ENCODE results near the gene SIX2.

Gene SIX2

DNA sequence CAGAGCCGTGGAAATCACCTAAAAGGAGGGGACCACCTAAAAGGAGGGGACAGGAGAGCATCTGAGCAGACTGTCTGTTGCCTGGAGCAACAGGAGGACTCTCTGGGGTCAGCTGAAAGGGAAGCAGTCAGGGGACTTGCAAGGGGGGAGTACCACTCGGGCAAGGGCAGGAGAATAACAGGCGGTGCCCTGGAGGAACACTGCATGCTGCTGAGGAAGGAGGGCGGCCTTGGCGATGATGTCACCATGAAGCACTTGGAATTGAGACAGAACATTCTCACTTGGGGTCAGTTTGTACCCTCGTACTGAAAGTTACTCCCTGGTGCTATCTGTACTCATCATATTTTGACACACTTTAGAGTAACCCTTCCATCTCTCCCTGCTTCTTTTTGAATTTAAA lies 49.4 kb downstream of the SIX2 start:
- Histone ChIP-seq H3K4me3 (ENCODE audit: low read length) (no peak overlapping the region), H3F3A (ENCODE audit: insufficient read depth, low read length) (no peaks in the 10 kb centered on the region), H3K9me2 (replicated peaks; ENCODE audit: insufficient read depth, low read length) (no peaks in the 10 kb centered on the region), H4K20me1 (ENCODE audit: insufficient read depth, low read length) (no peaks in the 10 kb centered on the region), H3K4me2 (ENCODE audit: low read depth, low read length) (no peak overlapping the region), H3K9me3 (replicated peaks; ENCODE audit: insufficient read depth, low read length) (no peaks in the 10 kb centered on the region), H3K9ac (ENCODE audit: low read length) (no peak overlapping the region), H2AFZ (ENCODE audit: low read length) (no peak overlapping the region), H3K27me3 (replicated peaks; ENCODE audit: insufficient read depth, low read length) (0 out of 2 replicates have a peak, but pooled peaks cover 5% of the 10 kb centered on the region), H3K4me1 (ENCODE audit: low read length) (no peaks in the 10 kb centered on the region), H3K27ac (ENCODE audit: low read length) (no peak overlapping the region), H3K36me3 (replicated peaks; ENCODE audit: insufficient read depth, low read length) (no peaks in the 10 kb centered on the region), H3K79me2 (ENCODE audit: low read length) (no peaks in the 10 kb centered on the region)
- DNase-seq: no peak
- TF ChIP-seq EZH2phosphoT487 (IDR thresholded peaks at IDR 0.05; ENCODE audit: low read length) (no peak), EZH2 (optimal IDR thresholded peaks at IDR 0.05; ENCODE audit: low read depth, low read length) (no peak)
- TF ChIP-seq, protein P1, sequence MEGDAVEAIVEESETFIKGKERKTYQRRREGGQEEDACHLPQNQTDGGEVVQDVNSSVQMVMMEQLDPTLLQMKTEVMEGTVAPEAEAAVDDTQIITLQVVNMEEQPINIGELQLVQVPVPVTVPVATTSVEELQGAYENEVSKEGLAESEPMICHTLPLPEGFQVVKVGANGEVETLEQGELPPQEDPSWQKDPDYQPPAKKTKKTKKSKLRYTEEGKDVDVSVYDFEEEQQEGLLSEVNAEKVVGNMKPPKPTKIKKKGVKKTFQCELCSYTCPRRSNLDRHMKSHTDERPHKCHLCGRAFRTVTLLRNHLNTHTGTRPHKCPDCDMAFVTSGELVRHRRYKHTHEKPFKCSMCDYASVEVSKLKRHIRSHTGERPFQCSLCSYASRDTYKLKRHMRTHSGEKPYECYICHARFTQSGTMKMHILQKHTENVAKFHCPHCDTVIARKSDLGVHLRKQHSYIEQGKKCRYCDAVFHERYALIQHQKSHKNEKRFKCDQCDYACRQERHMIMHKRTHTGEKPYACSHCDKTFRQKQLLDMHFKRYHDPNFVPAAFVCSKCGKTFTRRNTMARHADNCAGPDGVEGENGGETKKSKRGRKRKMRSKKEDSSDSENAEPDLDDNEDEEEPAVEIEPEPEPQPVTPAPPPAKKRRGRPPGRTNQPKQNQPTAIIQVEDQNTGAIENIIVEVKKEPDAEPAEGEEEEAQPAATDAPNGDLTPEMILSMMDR (IDR thresholded peaks at IDR 0.05; ENCODE audit: low read length): no peak

DNA sequence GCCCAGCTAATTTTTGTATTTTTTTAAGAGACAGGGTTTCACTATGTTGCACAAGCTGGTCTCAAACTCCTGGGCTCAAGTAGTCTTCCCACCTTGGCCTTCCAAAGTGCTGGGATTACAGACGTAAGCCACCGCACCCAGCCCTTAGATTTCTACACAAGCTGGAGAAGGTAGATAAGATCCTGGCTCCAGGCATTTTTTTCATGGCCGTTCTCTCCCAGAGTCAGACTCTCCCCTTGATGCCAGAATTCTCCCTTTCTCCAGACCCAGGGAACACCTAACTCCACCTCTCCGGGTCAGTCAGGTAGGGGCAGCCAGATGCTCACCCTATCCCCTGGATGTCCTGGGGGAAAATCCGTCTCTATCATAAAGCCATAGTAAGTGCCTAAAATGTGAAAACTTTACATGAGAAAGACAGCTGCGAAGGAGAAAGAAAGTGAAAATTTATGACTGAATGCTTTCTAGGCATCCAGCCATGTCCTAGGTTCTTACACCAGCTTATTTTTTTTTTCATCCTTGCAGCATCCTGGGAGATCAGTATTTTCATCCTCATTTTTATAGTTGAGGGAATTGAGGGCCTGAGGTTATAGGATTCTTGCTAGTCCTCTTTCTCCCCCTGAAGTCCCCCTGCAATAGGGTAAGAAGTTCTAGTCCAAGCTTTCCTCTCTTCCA lies 51.5 kb downstream of the SIX2 start:
- H3K27me3 ChIP-seq (replicated peaks; ENCODE audit: insufficient read depth, low read length): peaks cover 25% of the 10 kb centered on the region

DNA sequence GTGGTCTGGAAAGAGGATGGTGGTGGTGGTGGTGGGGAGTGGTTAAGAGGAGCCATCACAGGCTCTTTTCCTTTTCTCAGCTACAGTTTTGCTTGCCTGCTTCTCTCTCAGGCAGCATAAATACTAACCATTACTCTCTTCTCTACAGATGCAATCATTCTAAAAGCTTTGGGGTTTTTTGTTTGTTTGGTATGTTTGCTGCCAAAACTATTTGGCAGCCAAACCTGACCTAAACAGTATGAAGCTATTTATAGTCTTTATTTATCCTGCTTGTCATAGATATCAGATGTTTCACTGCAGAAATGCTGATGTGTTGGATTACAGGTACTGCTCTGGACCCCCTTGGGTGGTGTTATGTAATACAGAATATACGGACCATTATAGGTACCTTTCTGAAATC lies 52.4 kb downstream of the SIX2 start:
- Histone ChIP-seq H3K9me2 (replicated peaks; ENCODE audit: insufficient read depth, low read length) (no peaks in the 10 kb centered on the region), H3K79me2 (ENCODE audit: low read length) (no peaks in the 10 kb centered on the region), H3K27me3 (replicated peaks; ENCODE audit: insufficient read depth, low read length) (peaks cover 31% of the 10 kb centered on the region), H3K36me3 (replicated peaks; ENCODE audit: insufficient read depth, low read length) (no peaks in the 10 kb centered on the region), H3K9ac (ENCODE audit: low read length) (no peak overlapping the region), H3F3A (ENCODE audit: insufficient read depth, low read length) (no peaks in the 10 kb centered on the region), H4K20me1 (ENCODE audit: insufficient read depth, low read length) (no peaks in the 10 kb centered on the region), H2AFZ (ENCODE audit: low read length) (no peak overlapping the region), H3K4me3 (ENCODE audit: low read length) (no peak overlapping the region), H3K4me2 (ENCODE audit: low read depth, low read length) (no peak overlapping the region), H3K9me3 (replicated peaks; ENCODE audit: insufficient read depth, low read length) (no peaks in the 10 kb centered on the region), H3K4me1 (ENCODE audit: low read length) (0 out of 2 replicates have a peak, but pooled peaks cover 3% of the 10 kb centered on the region), H3K27ac (ENCODE audit: low read length) (no peak overlapping the region)
- TF ChIP-seq EZH2 (optimal IDR thresholded peaks at IDR 0.05; ENCODE audit: low read depth, low read length) (no peak), EZH2phosphoT487 (IDR thresholded peaks at IDR 0.05; ENCODE audit: low read length) (no peak)
- TF ChIP-seq, protein P1 (IDR thresholded peaks at IDR 0.05; ENCODE audit: low read length): no peak
- no peak for DNase-seq

More for the DNA sequence above, 51.5 kb downstream of the SIX2 start:
- Histone ChIP-seq H3K36me3 (replicated peaks; ENCODE audit: insufficient read depth, low read length) (no peaks in the 10 kb centered on the region), H3K9me3 (replicated peaks; ENCODE audit: insufficient read depth, low read length) (no peaks in the 10 kb centered on the region), H3K27ac (ENCODE audit: low read length) (no peak overlapping the region), H3K9me2 (replicated peaks; ENCODE audit: insufficient read depth, low read length) (no peaks in the 10 kb centered on the region), H3K4me3 (ENCODE audit: low read length) (no peak overlapping the region), H3K4me2 (ENCODE audit: low read depth, low read length) (no peak overlapping the region), H3K9ac (ENCODE audit: low read length) (no peak overlapping the region), H3K4me1 (ENCODE audit: low read length) (0 out of 2 replicates have a peak, but pooled peaks cover 1% of the 10 kb centered on the region), H4K20me1 (ENCODE audit: insufficient read depth, low read length) (no peaks in the 10 kb centered on the region), H3K79me2 (ENCODE audit: low read length) (no peaks in the 10 kb centered on the region), H3F3A (ENCODE audit: insufficient read depth, low read length) (no peaks in the 10 kb centered on the region), H2AFZ (ENCODE audit: low read length) (no peak overlapping the region)
- no peak for DNase-seq
- TF ChIP-seq EZH2 (optimal IDR thresholded peaks at IDR 0.05; ENCODE audit: low read depth, low read length) (no peak), EZH2phosphoT487 (IDR thresholded peaks at IDR 0.05; ENCODE audit: low read length) (no peak)
- TF ChIP-seq, protein P1 (IDR thresholded peaks at IDR 0.05; ENCODE audit: low read length): no peak

All from MM.1S (cell line).